ENCODE data around the gene KDM1B. TPM values are rescaled to one million over a fixed set of nuclear protein-coding genes. Genes with fewer than 3 reads are reported as not detected.

Gene KDM1B
- total and polyA plus RNA-seq, 2 donors from 2014 or later = 3.9 to 20.5 TPM

DNA sequence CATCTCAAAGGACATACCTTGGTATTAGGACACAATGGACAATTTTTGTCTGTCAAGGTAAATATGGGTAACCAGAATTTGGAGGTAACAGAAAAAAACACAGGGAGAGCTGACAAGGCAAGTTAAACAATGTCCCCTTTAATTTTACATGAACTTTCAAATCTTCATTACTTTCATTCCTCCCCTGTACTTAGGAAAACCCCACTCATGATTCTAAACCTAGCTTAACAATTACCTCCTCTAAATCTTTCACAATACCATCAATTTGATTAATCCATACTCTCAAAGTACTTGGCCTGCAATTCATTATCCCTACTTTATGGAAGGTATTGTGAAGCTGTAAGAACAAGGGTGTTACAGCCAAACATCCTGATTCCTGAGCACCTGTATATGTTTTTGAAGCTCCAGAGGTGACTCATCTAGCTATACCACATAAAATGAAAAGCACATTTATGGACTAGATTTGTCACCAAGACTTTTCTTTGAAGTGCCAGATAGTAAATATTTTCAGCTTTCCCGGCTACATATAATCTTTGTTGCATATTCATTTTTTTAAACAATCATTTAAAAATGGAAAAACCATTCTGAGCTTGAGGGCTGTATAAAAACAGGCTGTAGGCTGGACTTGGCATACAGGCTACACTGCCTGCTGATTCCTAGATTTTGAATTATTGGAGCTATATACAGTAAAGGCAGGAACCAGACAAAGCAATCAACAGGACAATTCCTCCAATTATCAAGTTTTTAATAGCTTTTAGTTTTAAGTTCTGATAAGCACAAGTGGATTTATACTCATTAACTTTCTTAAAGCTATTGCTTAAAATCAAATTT, 86.2 kb downstream of the KDM1B start:
- H3K4me3 ChIP-seq (ENCODE audit: low read length in 3 of 3) = no peak overlapping the region
- intact Hi-C loops (cut with DNase I) = no loop called here
- peaks cover 3 to 12% (median 6%) of the 10 kb centered on the region in 3 donors for H3K36me3 ChIP-seq (ENCODE audit: control insufficient read depth in 2 of 3, insufficient read depth in 3 of 3, low read length in 3 of 3)
- H3K27ac ChIP-seq (ENCODE audit: low read depth in 2 of 2, low read length in 2 of 2) = no peak overlapping the region
- FAIRE-seq (no peak), DNase-seq (no peak)
- no peak overlapping the region for H3K9ac ChIP-seq (ENCODE audit: low read length in 3 of 3)
- no peaks in the 10 kb centered on the region for H3K4me1 ChIP-seq (ENCODE audit: control insufficient read depth in 2 of 3, insufficient read depth in 2 of 3, low read depth in 1 of 3, low read length in 3 of 3)
- TF ChIP-seq, protein P1, sequence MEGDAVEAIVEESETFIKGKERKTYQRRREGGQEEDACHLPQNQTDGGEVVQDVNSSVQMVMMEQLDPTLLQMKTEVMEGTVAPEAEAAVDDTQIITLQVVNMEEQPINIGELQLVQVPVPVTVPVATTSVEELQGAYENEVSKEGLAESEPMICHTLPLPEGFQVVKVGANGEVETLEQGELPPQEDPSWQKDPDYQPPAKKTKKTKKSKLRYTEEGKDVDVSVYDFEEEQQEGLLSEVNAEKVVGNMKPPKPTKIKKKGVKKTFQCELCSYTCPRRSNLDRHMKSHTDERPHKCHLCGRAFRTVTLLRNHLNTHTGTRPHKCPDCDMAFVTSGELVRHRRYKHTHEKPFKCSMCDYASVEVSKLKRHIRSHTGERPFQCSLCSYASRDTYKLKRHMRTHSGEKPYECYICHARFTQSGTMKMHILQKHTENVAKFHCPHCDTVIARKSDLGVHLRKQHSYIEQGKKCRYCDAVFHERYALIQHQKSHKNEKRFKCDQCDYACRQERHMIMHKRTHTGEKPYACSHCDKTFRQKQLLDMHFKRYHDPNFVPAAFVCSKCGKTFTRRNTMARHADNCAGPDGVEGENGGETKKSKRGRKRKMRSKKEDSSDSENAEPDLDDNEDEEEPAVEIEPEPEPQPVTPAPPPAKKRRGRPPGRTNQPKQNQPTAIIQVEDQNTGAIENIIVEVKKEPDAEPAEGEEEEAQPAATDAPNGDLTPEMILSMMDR (IDR thresholded peaks at IDR 0.05; ENCODE audit: borderline replicate concordance, extremely low read depth, insufficient read depth) = no peak
- H3K27me3 ChIP-seq (ENCODE audit: control insufficient read depth, insufficient read depth, low read length) = no peaks in the 10 kb centered on the region
- H3K9me3 ChIP-seq (ENCODE audit: control insufficient read depth in 2 of 3, insufficient read depth in 1 of 3, low read length in 3 of 3) = no peaks in the 10 kb centered on the region

DNA sequence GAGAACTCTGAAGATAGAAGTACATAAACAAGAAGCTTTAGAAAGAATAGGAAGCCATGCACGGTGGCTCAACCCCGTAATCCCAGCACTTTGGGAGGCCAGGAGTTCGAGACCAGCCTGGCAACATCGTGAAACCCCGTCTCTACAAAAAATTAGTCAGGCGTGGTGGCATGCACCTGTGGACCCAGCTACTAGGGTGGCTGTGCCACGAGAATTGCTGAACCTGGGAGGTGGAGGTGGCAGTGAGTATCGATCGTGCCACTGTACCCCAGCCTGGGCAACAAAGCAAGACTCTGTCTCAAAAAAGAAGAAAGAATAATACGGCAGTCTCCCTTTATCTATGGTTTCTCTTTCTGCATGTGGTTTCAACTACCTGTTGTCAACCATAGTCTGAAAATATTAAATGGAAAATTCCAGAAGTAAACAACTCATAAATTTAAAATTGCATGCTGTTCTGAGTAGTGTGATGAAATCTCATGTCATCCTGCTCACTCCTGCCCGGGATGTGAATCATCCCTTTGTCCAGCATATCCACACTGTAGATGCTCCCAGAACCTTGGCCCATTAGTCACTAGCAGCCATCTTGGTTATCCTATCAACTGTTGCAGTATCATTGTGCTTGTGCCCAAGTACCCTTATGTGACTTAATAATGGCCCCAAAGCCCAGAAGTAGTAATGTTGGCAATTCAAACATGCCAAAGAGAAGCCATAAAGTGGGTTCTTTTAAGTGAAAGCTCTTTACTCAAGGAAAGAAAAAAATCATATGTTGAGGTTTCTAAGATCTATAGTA, 87.0 kb downstream of the KDM1B start:
- no peak overlapping the region for H3K27ac ChIP-seq (ENCODE audit: low read depth in 2 of 2, low read length in 2 of 2)

DNA sequence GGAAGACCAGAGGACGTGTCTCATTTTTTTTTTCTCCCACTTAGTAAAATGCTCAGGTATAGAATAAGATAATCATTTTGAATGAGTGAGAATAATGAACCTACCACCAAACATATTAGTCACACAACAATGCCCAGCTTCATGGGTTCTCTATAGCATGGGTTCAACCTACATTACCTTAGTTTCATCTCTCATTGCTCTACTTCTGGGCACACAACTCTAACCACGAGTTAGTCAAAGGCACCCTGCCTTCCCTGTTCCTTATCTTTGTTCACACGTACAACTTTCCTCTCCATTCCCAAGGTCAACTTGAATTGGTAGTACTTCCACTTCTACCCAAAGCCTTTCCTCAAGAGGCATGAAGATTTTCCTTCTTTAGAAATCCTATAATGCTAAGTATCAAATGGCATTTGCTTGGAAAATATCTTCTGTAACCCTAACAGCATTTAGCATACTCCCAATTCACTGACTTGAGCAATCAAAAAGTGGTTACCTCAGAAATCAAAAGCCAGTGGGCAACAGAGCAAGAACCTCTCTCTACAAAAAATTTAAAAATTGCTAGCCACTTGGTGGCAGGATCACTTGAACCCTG, 88.2 kb downstream of the KDM1B start:
- no peak overlapping the region for H3K27ac ChIP-seq (ENCODE audit: low read depth in 2 of 2, low read length in 2 of 2)

More for the DNA sequence above, 87.0 kb downstream of the KDM1B start:
- Histone ChIP-seq H3K9me3 (ENCODE audit: control insufficient read depth in 2 of 3, insufficient read depth in 1 of 3, low read length in 3 of 3) (no peaks in the 10 kb centered on the region), H3K36me3 (ENCODE audit: control insufficient read depth in 2 of 3, insufficient read depth in 3 of 3, low read length in 3 of 3) (peaks cover 3 to 12% (median 6%) of the 10 kb centered on the region in 3 donors), H3K27me3 (ENCODE audit: control insufficient read depth, insufficient read depth, low read length) (no peaks in the 10 kb centered on the region), H3K4me1 (ENCODE audit: control insufficient read depth in 2 of 3, insufficient read depth in 2 of 3, low read depth in 1 of 3, low read length in 3 of 3) (no peaks in the 10 kb centered on the region), H3K9ac (ENCODE audit: low read length in 3 of 3) (no peak overlapping the region), H3K4me3 (ENCODE audit: low read length in 3 of 3) (no peak overlapping the region)
- intact Hi-C loops (cut with DNase I) = no loop called here
- no peak for FAIRE-seq
- no peak for DNase-seq
- TF ChIP-seq, protein P1 (IDR thresholded peaks at IDR 0.05; ENCODE audit: borderline replicate concordance, extremely low read depth, insufficient read depth) = no peak

More for the DNA sequence above, 88.2 kb downstream of the KDM1B start:
- Histone ChIP-seq H3K27me3 (ENCODE audit: control insufficient read depth, insufficient read depth, low read length) (no peaks in the 10 kb centered on the region), H3K4me1 (ENCODE audit: control insufficient read depth in 2 of 3, insufficient read depth in 2 of 3, low read depth in 1 of 3, low read length in 3 of 3) (no peaks in the 10 kb centered on the region), H3K9ac (ENCODE audit: low read length in 3 of 3) (no peak overlapping the region), H3K36me3 (ENCODE audit: control insufficient read depth in 2 of 3, insufficient read depth in 3 of 3, low read length in 3 of 3) (peaks cover 3 to 12% (median 6%) of the 10 kb centered on the region in 3 donors), H3K9me3 (ENCODE audit: control insufficient read depth in 2 of 3, insufficient read depth in 1 of 3, low read length in 3 of 3) (no peaks in the 10 kb centered on the region), H3K4me3 (ENCODE audit: low read length in 3 of 3) (no peak overlapping the region)
- FAIRE-seq (no peak), DNase-seq (no peak)
- intact Hi-C loops (cut with DNase I) = no loop called here
- TF ChIP-seq, protein P1 (IDR thresholded peaks at IDR 0.05; ENCODE audit: borderline replicate concordance, extremely low read depth, insufficient read depth) = no peak

Measured in kidney (tissue), 14 donors.